Measurements from ENCODE around the gene FUT4.
"Not testable (repeated sequence)": the region's sequence is repeated elsewhere in the genome, so short reads cannot be mapped to it uniquely, and the experiment has no call there.

Gene FUT4

GRCh38 chr11:94543695-94544645, at the start of gene FUT4:
TSS of gene FUT4 (plus strand) at chr11:94543921. CDS start at chr11:94544134, 213 bp downstream.
- no peak for TF ChIP-seq GATA1 (IDR thresholded peaks at IDR 0.05; ENCODE audit: low read depth, low read length)
- peak; percentile 56 for TF ChIP-seq POLR2A (IDR thresholded peaks at IDR 0.05; ENCODE audit: low read length)
- DNase-seq = peak; percentile 70 to 76

GRCh38 chr11:94494126-94494680, 49.5 kb upstream of the FUT4 start:
- peak in 1 of 2 experiments; percentile 80 for DNase-seq
- TF ChIP-seq POLR2A (IDR thresholded peaks at IDR 0.05; ENCODE audit: low read length) = peak; percentile 55
- TF ChIP-seq GATA1 (IDR thresholded peaks at IDR 0.05; ENCODE audit: low read depth, low read length) = no peak

- no peak for DNase-seq
- no peak for TF ChIP-seq POLR2A (IDR thresholded peaks at IDR 0.05; ENCODE audit: low read length)
- TF ChIP-seq GATA1 (IDR thresholded peaks at IDR 0.05; ENCODE audit: low read depth, low read length) = no peak
Observed at GRCh38 chr11:94500181-94500580, 43.5 kb upstream of the FUT4 start.

- TF ChIP-seq GATA1 (IDR thresholded peaks at IDR 0.05; ENCODE audit: low read depth, low read length) (no peak), POLR2A (IDR thresholded peaks at IDR 0.05; ENCODE audit: low read length) (no peak)
- DNase-seq = no peak
Observed at GRCh38 chr11:94501522-94501921, 42.2 kb upstream of the FUT4 start.

GRCh38 chr11:94504689-94505293, 38.9 kb upstream of the FUT4 start:
- TF ChIP-seq POLR2A (IDR thresholded peaks at IDR 0.05; ENCODE audit: low read length) = no peak
- no peak for TF ChIP-seq GATA1 (IDR thresholded peaks at IDR 0.05; ENCODE audit: low read depth, low read length)
- peak; percentile 58 to 80 for DNase-seq

DNA sequence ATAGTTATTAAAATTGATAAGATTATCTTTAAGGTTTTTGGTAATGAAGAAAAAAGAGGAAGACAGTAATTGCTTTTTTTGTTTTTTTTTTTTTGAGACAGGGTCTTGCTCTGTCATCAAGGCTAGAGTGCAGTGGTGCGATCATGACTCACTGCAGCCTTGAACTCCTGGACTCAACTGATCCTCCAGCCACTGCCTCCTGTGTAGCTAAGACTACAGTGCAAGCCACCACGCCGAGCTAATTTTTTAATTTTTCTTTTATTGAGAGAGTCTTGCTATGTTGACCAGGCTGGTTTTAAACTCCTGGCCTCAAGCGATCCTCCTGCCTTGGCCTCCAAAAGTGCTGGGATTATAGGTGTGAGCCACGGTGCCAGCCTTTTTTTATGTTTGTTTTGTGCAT, 37.2 kb upstream of the FUT4 start:
- DNase-seq = not testable (repeated sequence)

DNA sequence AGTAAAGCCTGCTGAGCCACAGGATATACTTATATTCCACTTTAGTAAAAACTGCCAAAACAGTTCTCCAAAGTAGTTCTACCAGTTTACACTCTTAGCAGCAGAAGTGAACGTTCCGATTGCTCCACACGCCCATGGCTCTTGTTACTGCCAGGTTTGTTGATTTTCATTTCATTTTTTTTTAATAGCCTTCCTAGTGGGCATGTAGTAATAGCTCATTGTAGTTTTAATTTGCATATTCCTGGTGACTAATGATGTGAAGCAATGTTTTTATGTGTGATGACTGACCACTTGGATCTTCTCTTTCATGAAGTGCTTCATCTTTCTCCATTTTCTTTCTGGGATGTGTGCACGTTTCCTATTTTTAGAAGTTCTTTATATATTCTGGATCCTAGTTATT, 36.2 kb upstream of the FUT4 start:
- DNase-seq = no peak
- TF ChIP-seq GATA1 (IDR thresholded peaks at IDR 0.05; ENCODE audit: low read depth, low read length) (no peak), POLR2A (IDR thresholded peaks at IDR 0.05; ENCODE audit: low read length) (no peak)

DNA sequence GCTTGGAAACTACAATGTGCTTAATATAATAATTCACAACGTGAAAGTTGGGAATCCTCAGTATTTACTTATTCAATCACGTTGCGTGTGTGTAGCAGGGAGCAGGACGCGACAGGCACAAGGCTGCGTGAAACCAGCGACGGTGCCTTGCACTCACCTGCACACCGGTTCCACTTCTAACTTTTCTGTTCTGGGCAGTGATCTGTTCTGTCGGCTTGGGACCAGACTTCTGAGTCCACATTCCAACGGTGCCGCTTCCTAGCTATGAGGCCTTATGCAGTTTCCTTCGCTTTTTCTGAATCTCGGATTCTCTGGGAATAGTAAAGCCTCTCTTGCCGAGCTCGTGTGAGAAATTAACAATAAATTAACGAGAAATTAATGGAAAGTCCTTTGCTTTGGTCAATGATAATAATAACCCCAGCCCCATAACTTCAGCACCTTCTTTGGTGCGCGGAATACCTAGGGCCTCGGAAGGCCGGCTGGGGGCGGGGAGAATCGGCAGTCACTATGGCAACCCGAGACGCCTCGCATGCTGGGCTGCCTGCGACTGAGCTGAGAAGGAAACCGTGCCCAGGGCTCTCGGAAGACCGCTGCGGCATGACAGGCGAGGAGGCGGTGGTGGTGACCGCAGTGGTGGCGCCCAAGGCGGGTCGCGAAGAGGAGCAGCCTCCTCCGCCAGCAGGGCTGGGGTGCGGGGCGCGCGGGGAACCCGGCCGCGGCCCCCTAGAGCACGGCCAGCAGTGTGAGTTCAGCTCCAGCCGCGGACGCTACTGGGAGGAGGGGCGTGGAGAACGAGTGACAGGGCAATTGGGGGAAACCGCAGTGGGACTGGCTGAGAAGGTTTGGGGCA, 31.6 kb upstream of the FUT4 start, which contains the start of gene C11orf97:
Gene C11orf97, plus strand, starts transcription at position 530 of the 850 bp plus-strand sequence. Its CDS starts 68 bp downstream, at position 598.
- peak; percentile 21 to 25 for DNase-seq
- TF ChIP-seq POLR2A (IDR thresholded peaks at IDR 0.05; ENCODE audit: low read length) = no peak
- no peak for TF ChIP-seq GATA1 (IDR thresholded peaks at IDR 0.05; ENCODE audit: low read depth, low read length)

DNA sequence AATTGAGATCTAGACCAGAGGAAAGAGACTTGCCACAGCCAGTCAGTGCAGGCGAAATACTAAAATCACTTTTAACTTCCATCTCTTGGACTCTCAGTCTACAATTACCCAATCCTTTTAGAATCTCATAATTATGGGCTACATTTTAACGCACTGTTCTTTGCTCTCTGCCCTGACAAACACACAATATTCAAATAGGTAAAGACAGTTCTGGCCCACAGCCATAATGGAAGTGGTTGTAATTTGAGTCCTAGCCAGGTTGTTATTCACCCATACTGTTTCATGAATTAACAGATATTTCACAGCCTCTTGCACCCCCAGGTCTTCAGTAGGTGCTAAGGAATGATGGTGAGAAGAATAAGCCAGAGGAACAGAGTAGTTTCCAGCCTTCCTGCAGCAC, 30.6 kb upstream of the FUT4 start:
- DNase-seq = no peak
- TF ChIP-seq POLR2A (IDR thresholded peaks at IDR 0.05; ENCODE audit: low read length) = no peak
- TF ChIP-seq GATA1 (IDR thresholded peaks at IDR 0.05; ENCODE audit: low read depth, low read length) = no peak

GRCh38 chr11:94515398-94515797, 28.3 kb upstream of the FUT4 start:
- DNase-seq = no peak
- TF ChIP-seq POLR2A (IDR thresholded peaks at IDR 0.05; ENCODE audit: low read length) (no peak), GATA1 (IDR thresholded peaks at IDR 0.05; ENCODE audit: low read depth, low read length) (no peak)

DNA sequence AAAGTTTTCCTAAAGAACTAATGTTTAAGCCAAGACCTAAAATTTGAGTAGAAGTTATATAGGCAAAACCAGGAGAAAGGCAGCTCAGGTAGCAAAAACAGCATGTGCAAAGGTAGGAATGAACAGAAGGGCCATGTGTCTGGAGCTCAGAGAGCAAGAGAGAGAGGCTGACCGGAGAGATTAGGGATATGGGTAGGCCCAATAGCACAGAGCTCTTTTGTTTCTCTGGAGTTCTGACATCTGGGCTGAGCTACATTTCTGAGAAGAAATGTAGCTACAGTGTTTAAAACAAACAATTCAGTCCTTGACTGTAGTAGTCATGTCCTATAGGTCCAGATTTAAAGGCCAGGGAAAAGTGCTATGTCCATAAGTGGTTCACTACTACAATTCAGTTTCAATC, 27.0 kb upstream of the FUT4 start:
- DNase-seq = no peak
- no peak for TF ChIP-seq POLR2A (IDR thresholded peaks at IDR 0.05; ENCODE audit: low read length)
- no peak for TF ChIP-seq GATA1 (IDR thresholded peaks at IDR 0.05; ENCODE audit: low read depth, low read length)

GRCh38 chr11:94518300-94518699, 25.4 kb upstream of the FUT4 start:
- no peak for DNase-seq
- TF ChIP-seq GATA1 (IDR thresholded peaks at IDR 0.05; ENCODE audit: low read depth, low read length) = no peak
- TF ChIP-seq POLR2A (IDR thresholded peaks at IDR 0.05; ENCODE audit: low read length) = no peak

GRCh38 chr11:94519478-94520084, 24.1 kb upstream of the FUT4 start:
- no peak for TF ChIP-seq POLR2A (IDR thresholded peaks at IDR 0.05; ENCODE audit: low read length)
- TF ChIP-seq GATA1 (IDR thresholded peaks at IDR 0.05; ENCODE audit: low read depth, low read length) = no peak
- DNase-seq = peak; percentile 14 to 48
